B cell (primary cell): ENCODE measurements around the gene TSC22D1. TPM values are rescaled to one million over a fixed set of nuclear protein-coding genes. Genes with fewer than 3 reads are reported as not detected.

Experiments used
- ATAC-seq: fragments of 200-7000 bp; cut with Tn5 transposase; one replicate; pipeline ENCODE4 v1.10.0; 2021; ENCODE audit warnings: low read depth, mild to moderate bottlenecking, moderate number of reproducible peaks, moderate library complexity
- CTCF ChIA-PET: fragments of 350-600 bp; sonication (Branson Sonifier 250); formaldehyde crosslinking; loops from one replicate; lab custom pipeline; 2021; ENCODE audit warnings: antibody characterized with exemption, inconsistent platforms; lab: Charles Lee
- POLR2A ChIA-PET: fragments of 350-600 bp; sonication (Branson Sonifier 250); formaldehyde crosslinking; loops from one replicate; lab custom pipeline; 2021; ENCODE audit warnings: antibody characterized with exemption; lab: Charles Lee
- DNase-seq: peaks from one replicate; pipeline ENCODE4 v3.0.0; 2013
- H2AFZ ChIP-seq: 2 replicates; pipeline ENCODE4 v1.6.1; 2012; ENCODE audit warnings: mild to moderate bottlenecking, low read depth, low read length; ENCODE audit not compliant: insufficient read depth, poor library complexity, severe bottlenecking
- H3K27ac ChIP-seq, 2 donors: 1 replicate in 1 of 2; 2 replicates in 1 of 2; pipeline ENCODE4 v1.5.1; 2012 to 2013; ENCODE audit warnings: low read length in 2 of 2, mild to moderate bottlenecking in 2 of 2, moderate library complexity in 1 of 2
- H3K27me3 ChIP-seq, 4 experiments: fragments of 200-600 bp in 1 of 4; sonication (generic) in 1 of 4; replicated peaks in 1 of 4; 1 replicate in 2 of 4; 2 replicates in 2 of 4; pipeline versions ENCODE4 v1.6.1 to v1.7.0; 2013 to 2016; ENCODE audit warnings: low read length in 3 of 4, mild to moderate bottlenecking in 2 of 4, mixed read lengths in 1 of 4, moderate library complexity in 1 of 4; ENCODE audit not compliant: insufficient read depth in 4 of 4, control insufficient read depth in 3 of 4; ENCODE audit errors: control extremely low read depth in 1 of 4
- H3K36me3 ChIP-seq, 2 experiments: replicated peaks in 1 of 2; 1 replicate in 1 of 2; 2 replicates in 1 of 2; pipeline versions ENCODE4 v1.6.1 to v1.7.1; 2013; ENCODE audit warnings: low read length in 1 of 2; ENCODE audit not compliant: insufficient read depth in 2 of 2, control insufficient read depth in 1 of 2; ENCODE audit errors: control extremely low read depth in 1 of 2, extremely low read depth in 1 of 2
- H3K4me1 ChIP-seq, 2 donors: fragments of 200-600 bp in 1 of 2; sonication (generic) in 1 of 2; 1 replicate in 1 of 2; 2 replicates in 1 of 2; pipeline versions ENCODE4 v1.5.1 to v1.6.1; 2013 to 2017; ENCODE audit warnings: low read length in 2 of 2; ENCODE audit not compliant: control insufficient read depth in 2 of 2, insufficient read depth in 2 of 2
- H3K4me2 ChIP-seq: replicated peaks from 2 replicates; pipeline ENCODE3; 2012; ENCODE audit warnings: mild to moderate bottlenecking, low read depth, low read length; ENCODE audit not compliant: poor library complexity, severe bottlenecking
- H3K4me3 ChIP-seq, 5 experiments: fragments of 200-600 bp in 1 of 5; sonication (generic) in 1 of 5; 1 replicate in 3 of 5; 2 replicates in 2 of 5; pipeline versions ENCODE4 v1.5.1 to v1.7.0; 2011 to 2016; ENCODE audit warnings: low read length in 4 of 5, mild to moderate bottlenecking in 4 of 5, low read depth in 2 of 5, control low read depth in 1 of 5, moderate library complexity in 1 of 5; ENCODE audit not compliant: insufficient read depth in 1 of 5; ENCODE audit errors: control extremely low read depth in 1 of 5, extremely low read depth in 1 of 5
- H3K79me2 ChIP-seq: fragments of 200-600 bp; sonication (generic); one replicate; pipeline ENCODE4 v1.6.0; 2016; ENCODE audit warnings: low read length; ENCODE audit not compliant: control insufficient read depth, insufficient read depth
- H3K9ac ChIP-seq: fragments of 200-600 bp; sonication (generic); 2 replicates; pipeline ENCODE4 v1.6.1; 2017; ENCODE audit warnings: mild to moderate bottlenecking, low read length, moderate library complexity
- H3K9me3 ChIP-seq, 3 donors: one replicate each; pipeline versions ENCODE4 v1.6.1 to v1.7.1; 2013; ENCODE audit warnings: low read length in 2 of 3; ENCODE audit not compliant: control insufficient read depth in 2 of 3, insufficient read depth in 1 of 3; ENCODE audit errors: control extremely low read depth in 1 of 3
- H4K20me1 ChIP-seq: 2 replicates; pipeline ENCODE4 v1.6.0; 2012; ENCODE audit warnings: mild to moderate bottlenecking, low read length; ENCODE audit not compliant: insufficient read depth, control insufficient read depth, poor library complexity, severe bottlenecking
- H3K27ac Mint-ChIP-seq: one replicate; pipeline ENCODE4 v1.8.0; 2021; ENCODE audit warnings: mixed read lengths
- H3K27me3 Mint-ChIP-seq: one replicate; pipeline ENCODE4 v1.8.0; 2021; ENCODE audit warnings: mixed read lengths
- H3K4me1 Mint-ChIP-seq: one replicate; pipeline ENCODE4 v1.8.0; 2021; ENCODE audit warnings: mixed read lengths
- H3K4me3 Mint-ChIP-seq: one replicate; pipeline ENCODE4 v1.8.0; 2021; ENCODE audit warnings: mixed read lengths
- H3K9me3 Mint-ChIP-seq: one replicate; pipeline ENCODE4 v1.8.0; 2022; ENCODE audit warnings: mixed read lengths; ENCODE audit not compliant: insufficient read depth
- CTCF ChIP-seq: fragments of 200-600 bp; IDR thresholded peaks from one replicate; pipeline ENCODE4 v1.8.0; 2022; ENCODE audit warnings: antibody characterized with exemption, mild to moderate bottlenecking
- EZH2 ChIP-seq: IDR thresholded peaks from 2 replicates; pipeline ENCODE4 v1.6.1; 2012; ENCODE audit warnings: borderline replicate concordance, low read depth, mild to moderate bottlenecking, moderate library complexity, low read length; ENCODE audit not compliant: insufficient read depth, poor library complexity, severe bottlenecking
- WGBS: methylation state at CpG from one replicate; pipeline ENCODE4 v1.1.5; 2013; ENCODE audit warnings: missing lambda C conversion rate; ENCODE audit not compliant: insufficient coverage; 5-methylcytosine and 5-hydroxymethylcytosine counted together
- intact Hi-C: fragments of 100-400 bp; cut with micrococcal nuclease; formaldehyde crosslinking; loops from one replicate; pipeline ENCODE4 v1.10.0; 2022
- polyA plus RNA-seq: library from polyadenylated mRNA; depleted of rRNA; stranded (reverse); fragments of >200 nt; gene quantifications from 2 replicates; pipeline ENCODE4 v1.2.3, GENCODE V29; 2012
- total RNA-seq, 2 donors: library from RNA; stranded (reverse); fragments of 120-200 nt in 1 of 2; gene quantifications; 1 replicate in 1 of 2; 2 replicates in 1 of 2; pipeline versions ENCODE4 v1.2.3 to v1.2.4, GENCODE V29; 2013 to 2022

The TSC22D1 gene
- total and polyA plus RNA-seq, 2 donors (not counting 1 experiment from before 2014, with no cell fraction given) = 7.0 to 36.6 TPM

- H3K9me3 ChIP-seq = no peaks in the 10 kb centered on the region
- no peaks in the 10 kb centered on the region for H4K20me1 ChIP-seq
- DNase-seq (no peak), ATAC-seq (no peak)
- Mint-ChIP-seq H3K9me3 (no peaks in the 10 kb centered on the region), H3K4me1 (no peaks in the 10 kb centered on the region), H3K27me3 (no peaks in the 10 kb centered on the region), H3K27ac (no peak overlapping the region), H3K4me3 (no peak overlapping the region)
- no peaks in the 10 kb centered on the region for H3K4me1 ChIP-seq
- CTCF ChIA-PET = interaction anchor here (2.6 kb wide), 1 partner anchor 540 kb away, joined by 8 read pairs; no protein-coding TSS in a partner anchor
- no peak overlapping the region for H3K4me2 ChIP-seq
- H3K27ac ChIP-seq = no peak overlapping the region
- POLR2A ChIA-PET = no interaction called here
- intact Hi-C loops = no loop called here
- H2AFZ ChIP-seq = no peak overlapping the region
- H3K36me3 ChIP-seq = no peaks in the 10 kb centered on the region
- no peaks in the 10 kb centered on the region for H3K27me3 ChIP-seq
- no peak for TF ChIP-seq EZH2
- no peak for TF ChIP-seq CTCF
- no peaks in the 10 kb centered on the region for H3K79me2 ChIP-seq
- no peak overlapping the region for H3K9ac ChIP-seq
- no CpG with 5 or more reads among the region's 2 CpGs for WGBS
- no peak overlapping the region for H3K4me3 ChIP-seq
Observed at GRCh38 chr13:44448373-44448772, 127.8 kb downstream of the TSC22D1 start.

- Histone ChIP-seq H3K27ac (no peak overlapping the region), H3K4me1 (no peaks in the 10 kb centered on the region), H3K79me2 (no peaks in the 10 kb centered on the region), H3K27me3 (no peaks in the 10 kb centered on the region), H3K9ac (no peak overlapping the region), H3K9me3 (no peaks in the 10 kb centered on the region), H3K36me3 (no peaks in the 10 kb centered on the region), H3K4me2 (no peak overlapping the region), H2AFZ (no peak overlapping the region), H4K20me1 (no peaks in the 10 kb centered on the region), H3K4me3 (no peak overlapping the region)
- ChIA-PET CTCF (interaction anchor here (2.6 kb wide), 1 partner anchor 539 kb away, joined by 8 read pairs; no protein-coding TSS in a partner anchor), POLR2A (no interaction called here)
- no peaks in the 10 kb centered on the region for H3K27me3 Mint-ChIP-seq
- TF ChIP-seq EZH2 = no peak
- TF ChIP-seq CTCF = no peak
- no peak overlapping the region for H3K4me3 Mint-ChIP-seq
- H3K27ac Mint-ChIP-seq = no peak overlapping the region
- ATAC-seq (no peak), DNase-seq (no peak)
- WGBS = no CpG with 5 or more reads among the region's 2 CpGs
- intact Hi-C loops = no loop called here
- no peaks in the 10 kb centered on the region for H3K9me3 Mint-ChIP-seq
- H3K4me1 Mint-ChIP-seq = no peaks in the 10 kb centered on the region
Observed at GRCh38 chr13:44447783-44448321, 128.3 kb downstream of the TSC22D1 start.
